ENCODE data around the gene DHX32.

- TF ChIP-seq FOXM1 (IDR thresholded peaks at IDR 0.05; ENCODE audit: low read depth) (no peak), POLR2AphosphoS5 (IDR thresholded peaks at IDR 0.05; ENCODE audit: low read depth, low read length) (no peak), RFX5 (IDR thresholded peaks at IDR 0.05; ENCODE audit: low read length) (no peak), CTCF (IDR thresholded peaks at IDR 0.05) (no peak), TAF1 (IDR thresholded peaks at IDR 0.05; ENCODE audit: borderline replicate concordance, low read depth, low read length) (no peak)
Observed at GRCh38 chr10:125929618-125930017, 48.5 kb upstream of the DHX32 start.
